GM21528 (cell line): ENCODE data around the gene EDN2.

Source experiments
- ATAC-seq: cut with Tn5 transposase; IDR thresholded peaks from one replicate; pipeline ENCODE4 v1.9.1; 2021; ENCODE audit warnings: mild to moderate bottlenecking, moderate library complexity; ENCODE audit not compliant: unreplicated experiment, low FRiP score

Gene EDN2

GRCh38 chr1:41444246-41444645 lies 40.2 kb downstream of the EDN2 start:
- no peak for ATAC-seq

GRCh38 chr1:41442697-41443251 lies 41.7 kb downstream of the EDN2 start:
- no peak for ATAC-seq

GRCh38 chr1:41440321-41441085 lies 44.0 kb downstream of the EDN2 start:
- ATAC-seq = no peak

GRCh38 chr1:41439234-41439633 lies 45.2 kb downstream of the EDN2 start:
- ATAC-seq = no peak

GRCh38 chr1:41438711-41439110 lies 45.8 kb downstream of the EDN2 start:
- no peak for ATAC-seq

- no peak for ATAC-seq
Observed at GRCh38 chr1:41437011-41437355, 47.5 kb downstream of the EDN2 start.

GRCh38 chr1:41436281-41437010 lies 48.0 kb downstream of the EDN2 start:
- ATAC-seq = no peak

- ATAC-seq = no peak
Observed at GRCh38 chr1:41435570-41436178, 48.8 kb downstream of the EDN2 start.

GRCh38 chr1:41434748-41435449 lies 49.6 kb downstream of the EDN2 start:
- ATAC-seq = no peak

GRCh38 chr1:41434306-41434705 lies 50.2 kb downstream of the EDN2 start:
- no peak for ATAC-seq

- no peak for ATAC-seq
Observed at GRCh38 chr1:41433501-41433900, 51.0 kb downstream of the EDN2 start.

GRCh38 chr1:41432481-41433280 lies 51.8 kb downstream of the EDN2 start:
- no peak for ATAC-seq

- no peak for ATAC-seq
Observed at GRCh38 chr1:41431490-41432350, 52.8 kb downstream of the EDN2 start.

GRCh38 chr1:41430582-41430981 lies 53.9 kb downstream of the EDN2 start:
- no peak for ATAC-seq

- ATAC-seq = no peak
Observed at GRCh38 chr1:41430069-41430468, 54.4 kb downstream of the EDN2 start.

GRCh38 chr1:41429641-41430035 lies 54.8 kb downstream of the EDN2 start:
- ATAC-seq = no peak
